Measurements from ENCODE around the gene TRMT1.

The TRMT1 gene

DNA sequence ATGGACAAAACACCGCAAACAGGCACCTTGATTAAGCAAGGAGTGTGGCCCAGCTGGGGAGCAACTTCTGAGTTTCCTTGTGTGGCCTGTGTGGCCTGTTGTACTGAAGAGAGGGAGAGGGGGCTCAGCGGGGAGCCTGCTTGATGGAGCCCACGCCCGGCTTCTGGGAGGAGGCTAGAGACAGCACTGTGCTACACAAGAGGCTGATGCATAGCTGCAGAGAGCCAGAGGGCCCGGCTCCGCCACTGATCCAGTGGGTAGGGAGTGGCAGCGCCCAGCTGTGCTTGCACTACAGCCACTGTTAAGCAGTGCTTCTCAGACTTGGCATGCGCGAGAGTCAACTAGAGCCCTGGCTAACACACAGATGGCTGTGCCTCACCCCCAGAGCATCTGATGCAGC lies 32.9 kb downstream of the TRMT1 start:
- no peaks in the 10 kb centered on the region for H3K9me3 ChIP-seq (ENCODE audit: control insufficient read depth in 5 of 5, low read length in 5 of 5)
- H3K27me3 ChIP-seq (ENCODE audit: control insufficient read depth in 5 of 5, insufficient read depth in 4 of 5, low read length in 5 of 5): no peaks in the 10 kb centered on the region
- no peak overlapping the region for H3K4me3 ChIP-seq (ENCODE audit: low read depth in 1 of 5, low read length in 5 of 5)
- H3K9ac ChIP-seq (ENCODE audit: low read length in 5 of 5): no peak overlapping the region
- peaks cover 0 to 73% (median 58%) of the 10 kb centered on the region in 5 donors for H3K36me3 ChIP-seq (ENCODE audit: control insufficient read depth in 5 of 5, insufficient read depth in 5 of 5, low read length in 5 of 5)
- H3K27ac ChIP-seq (ENCODE audit: low read depth, low read length): no peak overlapping the region
- peaks cover 8 to 26% (median 18%) of the 10 kb centered on the region in 5 donors for H3K4me1 ChIP-seq (ENCODE audit: control insufficient read depth in 5 of 5, insufficient read depth in 5 of 5, low read length in 5 of 5)

DNA sequence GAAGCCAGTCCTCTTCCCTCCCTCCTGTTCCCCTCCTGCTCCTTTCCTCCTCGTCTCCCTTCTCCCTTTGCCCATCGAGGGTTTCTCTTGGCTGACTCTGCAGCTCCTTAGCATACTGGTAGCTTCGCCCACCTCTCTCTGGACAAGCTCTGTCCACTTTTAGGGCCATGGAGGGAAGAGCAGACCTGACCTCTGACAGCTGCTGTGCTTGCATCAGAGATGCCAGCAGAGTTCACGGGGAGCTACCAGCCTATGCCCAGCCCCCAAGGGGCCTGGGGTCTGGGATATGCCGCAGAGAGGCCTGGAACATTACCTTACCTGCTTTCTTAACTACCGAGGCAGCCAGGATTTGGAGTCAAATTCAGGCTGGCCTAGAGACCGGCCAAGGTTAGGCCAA lies 33.5 kb downstream of the TRMT1 start:
- Histone ChIP-seq H3K9ac (ENCODE audit: low read length in 5 of 5) (peak overlapping the region in 2 of 5 donors; percentile 30 to 41), H3K36me3 (ENCODE audit: control insufficient read depth in 5 of 5, insufficient read depth in 5 of 5, low read length in 5 of 5) (peaks cover 0 to 74% (median 61%) of the 10 kb centered on the region in 5 donors), H3K4me1 (ENCODE audit: control insufficient read depth in 5 of 5, insufficient read depth in 5 of 5, low read length in 5 of 5) (peaks cover 8 to 32% (median 24%) of the 10 kb centered on the region in 5 donors)

DNA sequence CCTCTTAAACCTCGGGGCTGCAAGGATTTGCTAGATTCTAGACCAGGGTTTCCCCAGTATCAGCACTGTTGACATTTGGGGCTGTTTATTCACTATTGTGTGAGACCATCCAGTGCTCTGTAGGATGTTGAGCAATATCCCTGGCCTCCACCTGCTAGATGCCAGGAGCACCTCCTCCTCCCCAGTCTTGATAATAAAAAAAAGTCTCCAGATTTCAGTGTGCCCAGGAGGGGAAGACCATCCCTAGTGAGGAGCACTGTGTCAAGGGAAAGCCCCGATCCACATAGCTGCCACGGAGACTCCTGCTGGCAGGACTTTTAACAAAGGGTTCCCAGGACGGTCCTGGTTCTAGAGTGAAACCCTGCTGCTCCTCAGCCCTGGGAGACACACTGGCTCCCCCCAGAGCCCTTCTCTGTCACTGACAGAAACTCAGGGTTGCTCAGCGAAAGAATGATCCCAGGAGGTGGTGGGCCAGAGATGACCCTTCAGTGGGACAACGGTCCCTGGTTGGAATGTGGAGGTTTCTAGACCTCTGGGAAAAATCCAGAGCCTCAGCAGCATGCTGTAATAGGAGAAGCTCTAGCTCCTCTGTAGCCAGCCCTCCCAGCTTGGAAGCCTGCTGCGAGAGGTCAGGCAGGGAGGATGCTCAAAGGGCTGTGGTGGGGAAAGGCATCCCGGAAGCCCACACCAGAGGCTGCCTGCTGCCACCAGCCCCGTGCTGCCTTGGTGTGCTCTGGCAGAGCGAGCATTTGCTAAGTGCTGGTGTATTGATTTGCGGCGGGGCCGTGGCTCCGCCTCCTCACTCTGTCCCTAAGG lies 34.1 kb downstream of the TRMT1 start:
- no peak overlapping the region for H3K4me3 ChIP-seq (ENCODE audit: low read depth in 1 of 5, low read length in 5 of 5)
- H3K9me3 ChIP-seq (ENCODE audit: control insufficient read depth in 5 of 5, low read length in 5 of 5): no peaks in the 10 kb centered on the region
- H3K36me3 ChIP-seq (ENCODE audit: control insufficient read depth in 5 of 5, insufficient read depth in 5 of 5, low read length in 5 of 5): peaks cover 0 to 74% (median 60%) of the 10 kb centered on the region in 5 donors
- H3K27me3 ChIP-seq (ENCODE audit: control insufficient read depth in 5 of 5, insufficient read depth in 4 of 5, low read length in 5 of 5): no peaks in the 10 kb centered on the region
- H3K9ac ChIP-seq (ENCODE audit: low read length in 5 of 5): peak overlapping the region in 1 of 5 donors; percentile 41
- no peak overlapping the region for H3K27ac ChIP-seq (ENCODE audit: low read depth, low read length)
- H3K4me1 ChIP-seq (ENCODE audit: control insufficient read depth in 5 of 5, insufficient read depth in 5 of 5, low read length in 5 of 5): peaks cover 8 to 38% (median 26%) of the 10 kb centered on the region in 5 donors

More for the DNA sequence above, 33.5 kb downstream of the TRMT1 start:
- Histone ChIP-seq H3K27me3 (ENCODE audit: control insufficient read depth in 5 of 5, insufficient read depth in 4 of 5, low read length in 5 of 5) (no peaks in the 10 kb centered on the region), H3K27ac (ENCODE audit: low read depth, low read length) (no peak overlapping the region), H3K4me3 (ENCODE audit: low read depth in 1 of 5, low read length in 5 of 5) (no peak overlapping the region), H3K9me3 (ENCODE audit: control insufficient read depth in 5 of 5, low read length in 5 of 5) (no peaks in the 10 kb centered on the region)

DNA sequence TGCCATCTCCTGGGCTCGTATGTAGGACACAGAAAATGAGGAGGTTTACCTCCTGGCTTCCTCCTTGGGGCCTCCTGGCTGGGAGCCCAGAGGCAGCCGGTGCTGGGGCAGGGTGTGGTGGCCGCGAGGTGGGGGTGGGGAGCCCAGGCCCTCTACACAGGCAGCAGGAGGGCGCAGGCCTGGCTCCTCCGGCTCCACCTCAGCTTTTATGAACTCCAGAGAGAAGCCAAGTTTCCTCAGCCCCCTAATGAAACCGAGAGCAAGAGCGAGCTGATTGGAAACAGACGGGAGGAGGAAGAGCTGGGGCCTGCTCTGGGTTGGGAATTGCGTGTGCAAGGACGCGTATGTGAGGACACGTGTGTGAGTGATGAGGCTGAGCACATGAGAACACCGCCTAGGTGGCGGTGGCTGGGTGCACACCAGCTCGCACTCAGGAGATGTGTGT lies 37.0 kb downstream of the TRMT1 start:
- H3K27ac ChIP-seq (ENCODE audit: low read depth, low read length): peak overlapping the region; percentile 57
- no peaks in the 10 kb centered on the region for H3K9me3 ChIP-seq (ENCODE audit: control insufficient read depth in 5 of 5, low read length in 5 of 5)
- H3K27me3 ChIP-seq (ENCODE audit: control insufficient read depth in 5 of 5, insufficient read depth in 4 of 5, low read length in 5 of 5): no peaks in the 10 kb centered on the region
- no peak overlapping the region for H3K4me3 ChIP-seq (ENCODE audit: low read depth in 1 of 5, low read length in 5 of 5)
- H3K9ac ChIP-seq (ENCODE audit: low read length in 5 of 5): peak overlapping the region in 4 of 5 donors; percentile 30 to 57 (median 42)
- peaks cover 12 to 54% (median 41%) of the 10 kb centered on the region in 5 donors for H3K4me1 ChIP-seq (ENCODE audit: control insufficient read depth in 5 of 5, insufficient read depth in 5 of 5, low read length in 5 of 5)
- peaks cover 0 to 74% (median 61%) of the 10 kb centered on the region in 5 donors for H3K36me3 ChIP-seq (ENCODE audit: control insufficient read depth in 5 of 5, insufficient read depth in 5 of 5, low read length in 5 of 5)

DNA sequence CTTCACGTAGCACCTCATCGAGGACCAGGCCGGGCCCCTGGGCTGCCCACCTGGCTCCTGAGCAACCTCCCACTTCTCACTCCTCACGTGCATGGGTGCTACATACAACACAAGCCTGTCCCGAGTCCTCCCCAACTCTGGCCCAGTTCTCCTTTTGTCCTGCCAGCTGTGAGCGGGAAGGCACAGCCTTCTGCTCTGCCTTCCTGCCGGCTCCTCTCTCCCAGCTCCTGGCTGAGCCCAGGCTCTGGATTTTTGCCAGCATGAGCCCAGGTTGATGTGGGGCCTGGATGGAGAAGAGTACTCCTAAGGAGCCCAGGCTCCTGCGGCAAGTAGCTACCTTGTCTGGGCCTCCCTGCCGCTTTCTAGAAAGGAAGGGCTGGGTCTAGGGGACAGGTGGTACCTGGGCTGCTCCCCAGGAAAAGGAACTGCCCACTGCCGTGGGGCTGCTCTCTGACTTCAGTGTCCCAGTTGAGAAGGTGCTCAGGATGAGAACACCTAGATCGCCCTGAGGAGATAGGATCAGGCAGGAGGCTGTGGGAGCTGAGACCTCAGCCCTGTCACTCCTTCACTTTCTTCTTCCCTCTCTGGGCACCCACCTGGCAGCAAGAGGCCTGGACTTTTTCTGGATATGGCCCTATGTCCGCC lies 37.5 kb downstream of the TRMT1 start:
- Histone ChIP-seq H3K9me3 (ENCODE audit: control insufficient read depth in 5 of 5, low read length in 5 of 5) (no peaks in the 10 kb centered on the region), H3K27ac (ENCODE audit: low read depth, low read length) (peak overlapping the region; percentile 57), H3K4me1 (ENCODE audit: control insufficient read depth in 5 of 5, insufficient read depth in 5 of 5, low read length in 5 of 5) (peaks cover 12 to 54% (median 41%) of the 10 kb centered on the region in 5 donors), H3K27me3 (ENCODE audit: control insufficient read depth in 5 of 5, insufficient read depth in 4 of 5, low read length in 5 of 5) (no peaks in the 10 kb centered on the region), H3K9ac (ENCODE audit: low read length in 5 of 5) (peak overlapping the region in 4 of 5 donors; percentile 30 to 57 (median 42)), H3K4me3 (ENCODE audit: low read depth in 1 of 5, low read length in 5 of 5) (no peak overlapping the region), H3K36me3 (ENCODE audit: control insufficient read depth in 5 of 5, insufficient read depth in 5 of 5, low read length in 5 of 5) (peaks cover 0 to 76% (median 63%) of the 10 kb centered on the region in 5 donors)

DNA sequence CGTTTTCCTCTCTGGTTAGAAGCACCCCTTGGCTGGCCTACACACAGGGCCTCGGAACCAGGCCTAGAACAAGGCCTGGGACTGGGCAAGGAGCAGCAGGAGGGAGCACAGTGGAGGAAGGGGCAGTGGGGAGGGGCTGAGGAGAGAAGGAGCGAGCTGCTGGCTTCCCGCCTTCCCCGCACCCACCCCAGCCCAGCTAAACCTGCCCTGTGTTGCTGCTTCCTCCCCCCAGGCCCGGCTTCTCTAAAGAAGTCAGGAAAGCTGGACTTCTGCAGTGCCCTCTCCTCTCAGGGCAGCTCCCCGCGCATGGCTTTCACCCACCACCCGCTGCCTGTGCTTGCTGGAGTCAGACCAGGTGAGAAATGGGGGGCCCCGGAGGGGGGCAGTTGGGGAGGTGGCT lies 38.2 kb downstream of the TRMT1 start:
- Histone ChIP-seq H3K4me1 (ENCODE audit: control insufficient read depth in 5 of 5, insufficient read depth in 5 of 5, low read length in 5 of 5) (peaks cover 12 to 54% (median 41%) of the 10 kb centered on the region in 5 donors), H3K9ac (ENCODE audit: low read length in 5 of 5) (peak overlapping the region in 2 of 5 donors; percentile 30 to 42)

DNA sequence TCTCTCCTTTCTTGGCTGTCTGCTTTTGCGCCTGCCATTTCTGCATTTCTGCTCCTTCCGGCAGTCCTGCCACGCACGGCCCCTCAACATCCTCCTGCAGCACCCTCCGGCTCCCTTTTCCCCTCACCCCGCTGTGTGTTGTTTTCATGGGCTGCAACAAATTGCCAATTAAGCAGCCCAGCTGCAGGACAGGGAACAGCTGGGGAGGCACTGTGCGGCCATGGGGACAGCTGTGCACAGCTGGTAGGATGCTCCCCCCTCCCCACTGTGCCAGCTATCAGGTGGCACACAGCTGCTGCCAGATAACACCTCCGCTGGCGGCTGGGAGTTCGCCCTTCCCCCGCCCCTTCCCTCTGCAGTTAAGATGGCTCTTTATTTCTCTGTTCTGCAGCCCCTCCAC lies 39.3 kb downstream of the TRMT1 start:
- Histone ChIP-seq H3K9ac (ENCODE audit: low read length in 5 of 5) (no peak overlapping the region), H3K9me3 (ENCODE audit: control insufficient read depth in 5 of 5, low read length in 5 of 5) (no peaks in the 10 kb centered on the region), H3K27me3 (ENCODE audit: control insufficient read depth in 5 of 5, insufficient read depth in 4 of 5, low read length in 5 of 5) (no peaks in the 10 kb centered on the region), H3K27ac (ENCODE audit: low read depth, low read length) (no peak overlapping the region), H3K4me1 (ENCODE audit: control insufficient read depth in 5 of 5, insufficient read depth in 5 of 5, low read length in 5 of 5) (peaks cover 9 to 50% (median 40%) of the 10 kb centered on the region in 5 donors), H3K36me3 (ENCODE audit: control insufficient read depth in 5 of 5, insufficient read depth in 5 of 5, low read length in 5 of 5) (peaks cover 0 to 73% (median 62%) of the 10 kb centered on the region in 5 donors), H3K4me3 (ENCODE audit: low read depth in 1 of 5, low read length in 5 of 5) (no peak overlapping the region)

More for the DNA sequence above, 38.2 kb downstream of the TRMT1 start:
- Histone ChIP-seq H3K27ac (ENCODE audit: low read depth, low read length) (peak overlapping the region; percentile 57), H3K27me3 (ENCODE audit: control insufficient read depth in 5 of 5, insufficient read depth in 4 of 5, low read length in 5 of 5) (no peaks in the 10 kb centered on the region), H3K9me3 (ENCODE audit: control insufficient read depth in 5 of 5, low read length in 5 of 5) (no peaks in the 10 kb centered on the region), H3K36me3 (ENCODE audit: control insufficient read depth in 5 of 5, insufficient read depth in 5 of 5, low read length in 5 of 5) (peaks cover 0 to 78% (median 64%) of the 10 kb centered on the region in 5 donors), H3K4me3 (ENCODE audit: low read depth in 1 of 5, low read length in 5 of 5) (no peak overlapping the region)

DNA sequence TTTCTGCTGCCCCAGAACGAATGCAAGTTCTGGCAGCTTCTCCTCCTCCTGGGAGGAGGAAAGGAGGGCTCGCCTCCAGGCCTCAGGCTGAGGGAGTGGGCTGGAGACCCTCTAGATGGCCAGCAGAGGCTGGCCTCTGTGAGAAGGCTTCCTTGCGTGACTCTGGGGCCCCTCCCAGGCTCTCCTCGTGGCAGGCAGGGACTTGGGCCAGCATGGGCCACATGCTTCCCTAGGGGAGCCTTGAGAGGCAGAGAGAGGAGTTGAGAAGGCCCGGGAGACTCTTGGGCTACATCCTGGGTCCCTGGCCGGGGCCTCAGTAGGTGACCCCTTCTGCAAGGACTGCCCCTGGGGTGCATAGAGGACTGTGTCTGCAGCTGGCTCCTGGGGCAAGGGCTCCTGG lies 39.8 kb downstream of the TRMT1 start:
- Histone ChIP-seq H3K36me3 (ENCODE audit: control insufficient read depth in 5 of 5, insufficient read depth in 5 of 5, low read length in 5 of 5) (peaks cover 0 to 69% (median 58%) of the 10 kb centered on the region in 5 donors), H3K4me1 (ENCODE audit: control insufficient read depth in 5 of 5, insufficient read depth in 5 of 5, low read length in 5 of 5) (peaks cover 9 to 50% (median 40%) of the 10 kb centered on the region in 5 donors), H3K27me3 (ENCODE audit: control insufficient read depth in 5 of 5, insufficient read depth in 4 of 5, low read length in 5 of 5) (no peaks in the 10 kb centered on the region), H3K9me3 (ENCODE audit: control insufficient read depth in 5 of 5, low read length in 5 of 5) (no peaks in the 10 kb centered on the region), H3K4me3 (ENCODE audit: low read depth in 1 of 5, low read length in 5 of 5) (no peak overlapping the region), H3K9ac (ENCODE audit: low read length in 5 of 5) (no peak overlapping the region), H3K27ac (ENCODE audit: low read depth, low read length) (no peak overlapping the region)

DNA sequence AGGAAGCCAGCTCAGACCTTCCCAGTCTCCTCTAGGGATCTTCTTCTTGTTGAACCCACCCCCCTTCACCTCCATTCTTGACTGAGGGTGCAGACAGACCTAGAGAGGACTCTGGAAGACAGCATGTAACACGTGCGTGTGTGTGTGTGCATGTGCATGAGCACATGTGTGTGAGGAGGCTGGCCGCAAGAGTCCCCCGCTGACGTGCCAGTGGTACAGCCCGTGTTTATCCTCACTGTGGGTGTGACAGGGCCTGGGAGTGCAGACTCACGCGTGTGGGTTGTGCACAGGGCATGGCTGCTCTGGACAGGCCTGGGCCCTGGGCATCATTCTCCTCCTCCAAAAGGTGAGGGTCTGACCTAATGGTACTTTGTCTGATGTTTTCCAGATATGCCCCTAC lies 40.2 kb downstream of the TRMT1 start:
- Histone ChIP-seq H3K36me3 (ENCODE audit: control insufficient read depth in 5 of 5, insufficient read depth in 5 of 5, low read length in 5 of 5) (peaks cover 0 to 64% (median 53%) of the 10 kb centered on the region in 5 donors), H3K27me3 (ENCODE audit: control insufficient read depth in 5 of 5, insufficient read depth in 4 of 5, low read length in 5 of 5) (no peaks in the 10 kb centered on the region), H3K4me3 (ENCODE audit: low read depth in 1 of 5, low read length in 5 of 5) (no peak overlapping the region), H3K9me3 (ENCODE audit: control insufficient read depth in 5 of 5, low read length in 5 of 5) (no peaks in the 10 kb centered on the region), H3K4me1 (ENCODE audit: control insufficient read depth in 5 of 5, insufficient read depth in 5 of 5, low read length in 5 of 5) (peaks cover 9 to 53% (median 42%) of the 10 kb centered on the region in 5 donors), H3K9ac (ENCODE audit: low read length in 5 of 5) (no peak overlapping the region), H3K27ac (ENCODE audit: low read depth, low read length) (peak overlapping the region; percentile 30)

DNA sequence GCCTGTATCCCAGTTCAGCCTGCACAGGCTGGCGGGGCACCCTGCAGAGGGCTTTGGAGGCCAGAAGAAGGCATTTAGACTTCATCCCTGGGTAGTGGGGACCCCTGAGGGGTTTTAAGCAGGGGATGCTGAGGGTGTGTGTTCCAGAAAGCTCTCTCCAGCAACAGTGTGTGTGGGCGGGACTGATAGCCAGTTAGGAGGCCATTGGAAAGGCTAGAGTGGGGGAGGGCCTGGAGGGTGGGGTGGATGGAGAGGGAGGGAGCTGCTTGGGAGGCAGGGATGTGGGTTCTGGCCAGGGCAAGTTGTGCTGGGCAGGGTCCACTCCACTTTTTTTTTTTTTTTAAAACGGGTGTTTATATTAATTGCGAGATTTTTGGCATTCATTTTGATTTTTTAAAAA lies 42.2 kb downstream of the TRMT1 start:
- H3K9ac ChIP-seq (ENCODE audit: low read length in 5 of 5): no peak overlapping the region

More for the DNA sequence above, 42.2 kb downstream of the TRMT1 start:
- H3K27me3 ChIP-seq (ENCODE audit: control insufficient read depth in 5 of 5, insufficient read depth in 4 of 5, low read length in 5 of 5): no peaks in the 10 kb centered on the region
- H3K4me1 ChIP-seq (ENCODE audit: control insufficient read depth in 5 of 5, insufficient read depth in 5 of 5, low read length in 5 of 5): peaks cover 13 to 65% (median 54%) of the 10 kb centered on the region in 5 donors
- H3K27ac ChIP-seq (ENCODE audit: low read depth, low read length): no peak overlapping the region
- no peak overlapping the region for H3K4me3 ChIP-seq (ENCODE audit: low read depth in 1 of 5, low read length in 5 of 5)
- peaks cover 0 to 58% (median 45%) of the 10 kb centered on the region in 5 donors for H3K36me3 ChIP-seq (ENCODE audit: control insufficient read depth in 5 of 5, insufficient read depth in 5 of 5, low read length in 5 of 5)
- H3K9me3 ChIP-seq (ENCODE audit: control insufficient read depth in 5 of 5, low read length in 5 of 5): no peaks in the 10 kb centered on the region
